HCT116 (cell line): ENCODE data around the gene B3GNT5. TPM values are rescaled to one million over a fixed set of nuclear protein-coding genes. Genes with fewer than 3 reads are reported as not detected.

Source experiments
- ATAC-seq: fragments of 200-7000 bp; cut with Tn5 transposase; 2 replicates; pipeline ENCODE4 v1.9.1; 2020; ENCODE audit warnings: mild to moderate bottlenecking, moderate library complexity
- BruUV-seq: library from RNA; stranded (reverse); fragments of 400-500 nt; replicated peaks from 2 replicates; lab custom pipeline; 2021; lab: Mats Ljungman, UMichigan
- CTCF ChIA-PET: fragments of 300-600 bp; sonication (Branson Sonifier 250); formaldehyde crosslinking; loops from one replicate; lab custom pipeline; 2021; ENCODE audit warnings: antibody characterized with exemption; lab: Charles Lee
- POLR2A ChIA-PET: fragments of 300-600, 350-600 bp; sonication (Branson Sonifier 250); formaldehyde crosslinking; loops from one replicate; lab custom pipeline; 2021; ENCODE audit warnings: antibody characterized with exemption; lab: Charles Lee
- RAD21 ChIA-PET, 2 experiments: fragments of 300-600 bp; sonication (Branson Sonifier 250); formaldehyde crosslinking; loops; one replicate each; lab custom pipeline; 2023; ENCODE audit warnings: low total read pairs in 2 of 2; ENCODE audit not compliant: uncharacterized antibody in 2 of 2, unreplicated experiment in 2 of 2, low non-redundant PET in 1 of 2; lab: Charles Lee
- DNase-seq: peaks from one replicate; pipeline ENCODE4 v3.0.0-alpha.2; 2010; ENCODE audit warnings: low read depth, low spot score
- H2AFZ ChIP-seq: fragments of 200-600 bp; shearing (Covaris generic), sonication (generic); 2 replicates; pipeline ENCODE4 v1.6.1; 2017; ENCODE audit warnings: low read depth, mixed run types, mixed read lengths, antibody characterized with exemption, low read length; ENCODE audit not compliant: poor library complexity, severe bottlenecking
- H3K27ac ChIP-seq: 2 replicates; pipeline ENCODE4 v1.5.1; 2012; ENCODE audit warnings: low read depth, low read length
- H3K27me3 ChIP-seq: fragments of 200-600 bp; sonication (generic); 2 replicates; pipeline ENCODE4 v1.6.1; 2016; ENCODE audit warnings: mixed run types, low read length, mixed read lengths; ENCODE audit not compliant: insufficient read depth
- H3K36me3 ChIP-seq, 2 experiments: fragments of 200-500 bp in 1 of 2; fragments of 200-600 bp in 1 of 2; sonication (Bioruptor generic) in 1 of 2; sonication (generic) in 1 of 2; 2 replicates each; pipeline versions ENCODE4 v1.5.1 to v1.6.1; 2014 to 2016; ENCODE audit warnings: low read length in 2 of 2, inconsistent platforms in 1 of 2, mixed read lengths in 1 of 2, mixed run types in 1 of 2; ENCODE audit not compliant: insufficient read depth in 2 of 2, control insufficient read depth in 1 of 2
- H3K4me1 ChIP-seq, 2 experiments: fragments of 200-600 bp in 1 of 2; sonication (generic) in 1 of 2; 2 replicates each; pipeline versions ENCODE4 v1.5.1 to v1.6.1; 2012 to 2017; ENCODE audit warnings: low read length in 2 of 2, inconsistent platforms in 1 of 2, mild to moderate bottlenecking in 1 of 2, mixed read lengths in 1 of 2, mixed run types in 1 of 2, moderate library complexity in 1 of 2; ENCODE audit not compliant: insufficient read depth in 2 of 2, control insufficient read depth in 1 of 2
- H3K4me2 ChIP-seq: fragments of 200-600 bp; sonication (generic); 2 replicates; pipeline ENCODE4 v1.6.1; 2017; ENCODE audit warnings: mixed run types, low read length, mixed read lengths
- H3K4me3 ChIP-seq, 2 experiments: fragments of 200-600 bp in 1 of 2; sonication (generic) in 1 of 2; replicated peaks in 1 of 2; 2 replicates each; pipeline ENCODE4 v1.5.1; 2011 to 2016; ENCODE audit warnings: low read length in 2 of 2, control low read depth in 1 of 2, low read depth in 1 of 2, mild to moderate bottlenecking in 1 of 2, mixed read lengths in 1 of 2, mixed run types in 1 of 2
- H3K79me2 ChIP-seq: fragments of 200-600 bp; sonication (generic); 2 replicates; pipeline ENCODE4 v1.6.1; 2017; ENCODE audit warnings: mild to moderate bottlenecking, mixed run types, low read length, moderate library complexity, mixed read lengths; ENCODE audit not compliant: insufficient read depth
- H3K9ac ChIP-seq: fragments of 200-600 bp; sonication (generic); 2 replicates; pipeline ENCODE4 v1.6.1; 2016; ENCODE audit warnings: low read length, mixed read lengths
- H3K9me2 ChIP-seq: fragments of 200-600 bp; sonication (generic), shearing (Covaris generic); 2 replicates; pipeline ENCODE4 v1.6.1; 2017; ENCODE audit warnings: mixed run types, mild to moderate bottlenecking, moderate library complexity; ENCODE audit not compliant: insufficient read depth
- H3K9me3 ChIP-seq, 2 experiments: fragments of 200-500 bp in 1 of 2; fragments of 200-600 bp in 1 of 2; sonication (Bioruptor generic) in 1 of 2; sonication (generic) in 1 of 2; 2 replicates each; pipeline ENCODE4 v1.6.1; 2014 to 2017; ENCODE audit warnings: low read length in 2 of 2, mixed read lengths in 2 of 2, inconsistent platforms in 1 of 2, low read depth in 1 of 2, mild to moderate bottlenecking in 1 of 2, mixed run types in 1 of 2, moderate library complexity in 1 of 2; ENCODE audit not compliant: control insufficient read depth in 1 of 2, insufficient read depth in 1 of 2
- H4K20me1 ChIP-seq: fragments of 200-600 bp; sonication (generic), shearing (Covaris generic); 2 replicates; pipeline ENCODE4 v1.6.1; 2017; ENCODE audit warnings: mixed run types, mild to moderate bottlenecking, moderate library complexity; ENCODE audit not compliant: insufficient read depth
- EGR1 ChIP-seq: IDR thresholded peaks from 2 replicates; pipeline ENCODE4 v1.6.1; 2012; ENCODE audit warnings: low read depth
- ELF1 ChIP-seq: IDR thresholded peaks from 2 replicates; pipeline ENCODE4 v1.6.1; 2012; ENCODE audit warnings: low read depth, borderline replicate concordance
- EZH2 ChIP-seq: fragments of 200-600 bp; sonication (generic); IDR thresholded peaks from 2 replicates; pipeline ENCODE4 v1.6.1; 2017; ENCODE audit warnings: antibody characterized with exemption, mixed run types
- MAX ChIP-seq: IDR thresholded peaks from 2 replicates; pipeline ENCODE4 v1.6.1; 2012
- POLR2A ChIP-seq: IDR thresholded peaks from 2 replicates; pipeline ENCODE4 v1.7.0; 2011; ENCODE audit warnings: borderline replicate concordance; ENCODE audit not compliant: insufficient read depth, insufficient read length; ENCODE audit errors: extremely low read depth
- RAD21 ChIP-seq: IDR thresholded peaks from 2 replicates; pipeline ENCODE4 v1.6.1; 2012; ENCODE audit warnings: low read depth, mild to moderate bottlenecking
- SIN3A ChIP-seq: IDR thresholded peaks from 2 replicates; pipeline ENCODE4 v1.6.1; 2012; ENCODE audit warnings: low read depth
- SP1 ChIP-seq: IDR thresholded peaks from 2 replicates; pipeline ENCODE4 v1.6.1; 2012; ENCODE audit warnings: low read depth
- SRF ChIP-seq: IDR thresholded peaks from 2 replicates; pipeline ENCODE4 v1.6.1; 2012; ENCODE audit warnings: low read depth
- TCF7L2 ChIP-seq: IDR thresholded peaks from 2 replicates; pipeline ENCODE4 v1.7.0; 2011; ENCODE audit warnings: borderline replicate concordance, inconsistent platforms; ENCODE audit not compliant: insufficient read depth, insufficient read length; ENCODE audit errors: extremely low read depth
- ZFX ChIP-seq: fragments of 450-650 bp; IDR thresholded peaks from 2 replicates; pipeline ENCODE4 v1.6.1; 2017
- ZNF274 ChIP-seq: fragments of 200-500 bp; sonication (Bioruptor generic); IDR thresholded peaks from 2 replicates; pipeline ENCODE4 v1.6.1; 2014; ENCODE audit warnings: mild to moderate bottlenecking, low read depth, low read length, inconsistent platforms
- intact Hi-C: fragments of 100-400 bp; cut with micrococcal nuclease; formaldehyde crosslinking; loops from 2 replicates; pipeline ENCODE4 v1.10.0; 2022
- total RNA-seq: library from RNA; stranded (reverse); gene quantifications from one replicate; pipeline ENCODE4 v1.2.1, GENCODE V29; 2021; ENCODE audit not compliant: unreplicated experiment

Gene B3GNT5
- total RNA-seq, 1 experiment from 2014 or later = 25.3 TPM

- TF ChIP-seq EZH2 (no peak), TCF7L2 (no peak)
Observed at GRCh38 chr3:183291497-183292031, 38.5 kb downstream of the B3GNT5 start (continued).

GRCh38 chr3:183293966-183294365 is 40.9 kb downstream of the B3GNT5 start:
- Histone ChIP-seq H2AFZ (no peak overlapping the region), H3K4me1 (peaks cover 0 to 5% of the 10 kb centered on the region in 2 experiments; a peak in 2 of 4 replicates), H3K79me2 (no peaks in the 10 kb centered on the region), H3K27me3 (no peaks in the 10 kb centered on the region), H3K27ac (no peak overlapping the region), H3K4me3 (no peak overlapping the region), H3K9me3 (no peaks in the 10 kb centered on the region), H3K36me3 (no peaks in the 10 kb centered on the region), H3K9me2 (no peaks in the 10 kb centered on the region), H3K9ac (no peak overlapping the region), H3K4me2 (no peak overlapping the region), H4K20me1 (no peaks in the 10 kb centered on the region)
- ChIA-PET POLR2A (no interaction called here), CTCF (interaction anchor here (0.9 kb wide), 1 partner anchor 9 kb away, joined by 3 read pairs; no protein-coding TSS in a partner anchor), RAD21 (no interaction called here)
- ATAC-seq (no peak), DNase-seq (no peak)
- TF ChIP-seq MAX = no peak
- TF ChIP-seq ELF1 = no peak
- no peak for TF ChIP-seq ZNF274
- TF ChIP-seq ZFX = no peak
- TF ChIP-seq SRF = no peak
- no peak for TF ChIP-seq RAD21
- no peak for TF ChIP-seq SIN3A
- no peak for TF ChIP-seq TCF7L2
- TF ChIP-seq SP1 = no peak
- TF ChIP-seq EGR1 = no peak
- no peak for TF ChIP-seq POLR2A
- BruUV-seq = no TSS peak
- intact Hi-C loops = no loop called here
